ENCODE results near the gene MAEL. TPM values are rescaled to one million over a fixed set of nuclear protein-coding genes. Genes with fewer than 3 reads are reported as not detected.

Gene MAEL
- total RNA-seq, 1 donor from 2014 or later = 0.11 TPM

- Mint-ChIP-seq H3K4me3 (ENCODE audit: unreplicated experiment) (no peak overlapping the region), H3K27me3 (ENCODE audit: low read depth, unreplicated experiment) (peaks cover 19% of the 10 kb centered on the region), H3K9me3 (ENCODE audit: unreplicated experiment) (no peaks in the 10 kb centered on the region), H3K4me1 (ENCODE audit: low read depth, unreplicated experiment) (no peaks in the 10 kb centered on the region), H3K36me3 (ENCODE audit: low read depth, unreplicated experiment) (no peaks in the 10 kb centered on the region), H3K27ac (ENCODE audit: unreplicated experiment) (no peak overlapping the region)
- H3K79me2 ChIP-seq (ENCODE audit: insufficient read depth, low read length) = no peaks in the 10 kb centered on the region
- H4K20me1 ChIP-seq (ENCODE audit: insufficient read depth, low read length) = no peaks in the 10 kb centered on the region
- no peaks in the 10 kb centered on the region for H3K36me3 ChIP-seq (ENCODE audit: insufficient read depth, low read length)
- no peaks in the 10 kb centered on the region for H3K4me1 ChIP-seq (ENCODE audit: insufficient read depth, low read length)
- FAIRE-seq (no peak), DNase-seq (ENCODE audit: low read depth) (no peak)
- H3K4me2 ChIP-seq (ENCODE audit: low read length) = no peak overlapping the region
- H3K27ac ChIP-seq (ENCODE audit: low read depth, low read length) = no peak overlapping the region
- H3K4me3 ChIP-seq (ENCODE audit: insufficient read depth, low read depth, low read length) = no peak overlapping the region
- peaks cover 10% of the 10 kb centered on the region for H3K27me3 ChIP-seq (ENCODE audit: insufficient read depth, low read length)
- TF ChIP-seq CTCF (IDR thresholded peaks at IDR 0.05; ENCODE audit: insufficient read depth, low read depth, low read length) (no peak), EZH2 (IDR thresholded peaks at IDR 0.05; ENCODE audit: insufficient read depth, low read length) (no peak)
- no peak overlapping the region for H3K9ac ChIP-seq (ENCODE audit: low read length)
- H2AFZ ChIP-seq (ENCODE audit: low read depth, low read length) = no peak overlapping the region
- H3K9me3 ChIP-seq (ENCODE audit: insufficient read depth, low read depth, low read length) = no peaks in the 10 kb centered on the region
Observed at GRCh38 chr1:167065471-167065870, 76.4 kb downstream of the MAEL start.

GRCh38 chr1:167066333-167067122 is 77.4 kb downstream of the MAEL start:
- H3K27ac ChIP-seq (ENCODE audit: low read depth, low read length) = no peak overlapping the region
- TF ChIP-seq CTCF (IDR thresholded peaks at IDR 0.05; ENCODE audit: insufficient read depth, low read depth, low read length) (peak; percentile 75), EZH2 (IDR thresholded peaks at IDR 0.05; ENCODE audit: insufficient read depth, low read length) (no peak)
- no peak overlapping the region for H3K4me3 Mint-ChIP-seq (ENCODE audit: unreplicated experiment)
- no peaks in the 10 kb centered on the region for H3K4me1 ChIP-seq (ENCODE audit: insufficient read depth, low read length)
- no peaks in the 10 kb centered on the region for H3K9me3 Mint-ChIP-seq (ENCODE audit: unreplicated experiment)
- no peak for DNase-seq (ENCODE audit: low read depth)
- no peaks in the 10 kb centered on the region for H3K36me3 Mint-ChIP-seq (ENCODE audit: low read depth, unreplicated experiment)
- peaks cover 10% of the 10 kb centered on the region for H3K27me3 ChIP-seq (ENCODE audit: insufficient read depth, low read length)
- FAIRE-seq = no peak
- H4K20me1 ChIP-seq (ENCODE audit: insufficient read depth, low read length) = no peaks in the 10 kb centered on the region
- no peaks in the 10 kb centered on the region for H3K9me3 ChIP-seq (ENCODE audit: insufficient read depth, low read depth, low read length)
- peaks cover 21% of the 10 kb centered on the region for H3K27me3 Mint-ChIP-seq (ENCODE audit: low read depth, unreplicated experiment)
- H3K36me3 ChIP-seq (ENCODE audit: insufficient read depth, low read length) = no peaks in the 10 kb centered on the region
- no peak overlapping the region for H3K9ac ChIP-seq (ENCODE audit: low read length)
- no peaks in the 10 kb centered on the region for H3K4me1 Mint-ChIP-seq (ENCODE audit: low read depth, unreplicated experiment)
- no peaks in the 10 kb centered on the region for H3K79me2 ChIP-seq (ENCODE audit: insufficient read depth, low read length)
- peak overlapping the region; percentile 78 for H3K4me2 ChIP-seq (ENCODE audit: low read length)
- H3K27ac Mint-ChIP-seq (ENCODE audit: unreplicated experiment) = no peak overlapping the region
- peak overlapping the region; percentile 47 for H2AFZ ChIP-seq (ENCODE audit: low read depth, low read length)
- peak overlapping the region; percentile 37 for H3K4me3 ChIP-seq (ENCODE audit: insufficient read depth, low read depth, low read length)

GRCh38 chr1:167067904-167068303 is 78.8 kb downstream of the MAEL start:
- Mint-ChIP-seq H3K36me3 (ENCODE audit: low read depth, unreplicated experiment) (no peaks in the 10 kb centered on the region), H3K27me3 (ENCODE audit: low read depth, unreplicated experiment) (peaks cover 21% of the 10 kb centered on the region), H3K9me3 (ENCODE audit: unreplicated experiment) (no peaks in the 10 kb centered on the region), H3K27ac (ENCODE audit: unreplicated experiment) (no peak overlapping the region), H3K4me3 (ENCODE audit: unreplicated experiment) (no peak overlapping the region), H3K4me1 (ENCODE audit: low read depth, unreplicated experiment) (no peaks in the 10 kb centered on the region)
- Histone ChIP-seq H4K20me1 (ENCODE audit: insufficient read depth, low read length) (no peaks in the 10 kb centered on the region), H3K4me3 (ENCODE audit: insufficient read depth, low read depth, low read length) (no peak overlapping the region), H3K79me2 (ENCODE audit: insufficient read depth, low read length) (no peaks in the 10 kb centered on the region), H3K27me3 (ENCODE audit: insufficient read depth, low read length) (peaks cover 10% of the 10 kb centered on the region), H2AFZ (ENCODE audit: low read depth, low read length) (no peak overlapping the region), H3K36me3 (ENCODE audit: insufficient read depth, low read length) (no peaks in the 10 kb centered on the region), H3K4me2 (ENCODE audit: low read length) (no peak overlapping the region), H3K4me1 (ENCODE audit: insufficient read depth, low read length) (no peaks in the 10 kb centered on the region), H3K27ac (ENCODE audit: low read depth, low read length) (no peak overlapping the region), H3K9me3 (ENCODE audit: insufficient read depth, low read depth, low read length) (no peaks in the 10 kb centered on the region), H3K9ac (ENCODE audit: low read length) (no peak overlapping the region)
- DNase-seq (ENCODE audit: low read depth) (no peak), FAIRE-seq (no peak)
- TF ChIP-seq EZH2 (IDR thresholded peaks at IDR 0.05; ENCODE audit: insufficient read depth, low read length) = no peak

Measured in astrocyte (in vitro differentiated cells and primary cell).